ENCODE measurements around the gene PSG2.

- no peak for TF ChIP-seq CTCF (IDR thresholded peaks at IDR 0.05)
- TF ChIP-seq POLR2A (IDR thresholded peaks at IDR 0.05), result no peak
Observed at GRCh38 chr19:43124360-43124759, 41.9 kb upstream of the PSG2 start.
